HepG2 (cell line): ENCODE measurements around the gene KRTAP10-4.

ENCODE experiments used
- ATF3 ChIP-seq: sonication (generic); formaldehyde crosslinking; IDR thresholded peaks from 2 replicates; pipeline ENCODE4 v1.4.0; 2020; ENCODE audit warnings: missing genetic modification reagents
- CTCF ChIP-seq: sonication (generic); formaldehyde crosslinking; IDR thresholded peaks from 2 replicates; pipeline ENCODE4 v1.5.0; 2020; ENCODE audit warnings: mild to moderate bottlenecking, missing genetic modification reagents, moderate library complexity
- FOXA1 ChIP-seq, 2 experiments: fragments of 450-650 bp in 1 of 2; sonication (generic) in 1 of 2; formaldehyde crosslinking in 1 of 2; IDR thresholded peaks; 2 replicates each; pipeline versions ENCODE4 v1.4.0 to v1.6.1; 2016 to 2020; ENCODE audit warnings: missing genetic modification reagents in 1 of 2
- HIVEP1 ChIP-seq: sonication (generic); formaldehyde crosslinking; IDR thresholded peaks from 2 replicates; pipeline ENCODE4 v1.4.0; 2020; ENCODE audit warnings: mild to moderate bottlenecking, missing genetic modification reagents
- MAX ChIP-seq: IDR thresholded peaks from 2 replicates; pipeline ENCODE4 v1.6.1; 2012; ENCODE audit warnings: inconsistent platforms
- ZFX ChIP-seq: sonication (generic); formaldehyde crosslinking; IDR thresholded peaks from 2 replicates; pipeline ENCODE4 v1.4.0; 2020; ENCODE audit warnings: mild to moderate bottlenecking, low read depth, missing genetic modification reagents, moderate library complexity
- ZNF572 ChIP-seq: sonication (generic); formaldehyde crosslinking; IDR thresholded peaks from 2 replicates; pipeline ENCODE4 v1.5.1; 2020; ENCODE audit warnings: mild to moderate bottlenecking, missing genetic modification reagents
- ZNF839 ChIP-seq: sonication (generic); formaldehyde crosslinking; IDR thresholded peaks from 2 replicates; pipeline ENCODE4 v1.4.0; 2020; ENCODE audit warnings: missing genetic modification reagents, mild to moderate bottlenecking, borderline replicate concordance

- TF ChIP-seq ZFX (CRISPR knock-in tag) (no peak), ATF3 (CRISPR knock-in tag) (no peak), MAX (no peak), FOXA1 (IDR thresholded peaks at IDR 0.05) (no peak), FOXA1 (CRISPR knock-in tag; IDR thresholded peaks at IDR 0.05) (no peak), ZNF839 (no peak), CTCF (CRISPR knock-in tag) (no peak), ZNF572 (no peak), HIVEP1 (CRISPR knock-in tag) (no peak)
Observed at GRCh38 chr21:44614161-44614631, 40.7 kb downstream of the KRTAP10-4 start.
